ENCODE measurements around the gene E2F4. TPM values are rescaled to one million over a fixed set of nuclear protein-coding genes. Genes with fewer than 3 reads are reported as not detected.

Gene E2F4
- total and polyA plus RNA-seq, 2 of the 13 experiments (the other 11 are each of a cell fraction or from before 2014, with no cell fraction given) = 84.8 to 91.2 TPM

- no peak for TF ChIP-seq HNF4G (IDR thresholded peaks at IDR 0.05; ENCODE audit: borderline replicate concordance, low read depth, low read length)
- peak; percentile 33; the same call in 1 of the 2 replicates for TF ChIP-seq HNF4G (CRISPR knock-in tag; IDR thresholded peaks at IDR 0.05; ENCODE audit: borderline replicate concordance, low read depth)
- TF ChIP-seq BRD4 (CRISPR knock-in tag; IDR thresholded peaks at IDR 0.05) = 0 out of 2 replicates have a peak, but pooled peaks have one; percentile 47
- TF ChIP-seq NR0B2 (CRISPR knock-in tag; IDR thresholded peaks at IDR 0.05) = no peak
- TF ChIP-seq RELA (CRISPR knock-in tag; IDR thresholded peaks at IDR 0.05) = peak; percentile 16; the same call in 1 of the 2 replicates
- TF ChIP-seq SIN3A (IDR thresholded peaks at IDR 0.05; ENCODE audit: borderline replicate concordance, low read depth, low read length) = peak; percentile 57; the same call in 1 of the 2 replicates
- TF ChIP-seq MEF2D (CRISPR knock-in tag; IDR thresholded peaks at IDR 0.05) = 0 out of 2 replicates have a peak, but pooled peaks have one; percentile 26
- TF ChIP-seq CHCHD3 (CRISPR knock-in tag; IDR thresholded peaks at IDR 0.05) = 0 out of 2 replicates have a peak, but pooled peaks have one; percentile 24
- TF ChIP-seq ZNF775 (CRISPR knock-in tag; IDR thresholded peaks at IDR 0.05; ENCODE audit: borderline replicate concordance) = no peak; the same call in 1 of the 2 replicates
- TF ChIP-seq ZNF513 (CRISPR knock-in tag; conservative IDR thresholded peaks at IDR 0.05) = no peak
- TF ChIP-seq ZNF546 (CRISPR knock-in tag; conservative IDR thresholded peaks at IDR 0.05) = no peak
- TF ChIP-seq ETV5 (CRISPR knock-in tag; IDR thresholded peaks at IDR 0.05; ENCODE audit: borderline replicate concordance) = peak; percentile 56
- no peak for TF ChIP-seq ZFAT (CRISPR knock-in tag; conservative IDR thresholded peaks at IDR 0.05)
- no peak for TF ChIP-seq AGO1 (IDR thresholded peaks at IDR 0.05; ENCODE audit: low read depth, low read length, poor library complexity, severe bottlenecking)
- TF ChIP-seq THRA (CRISPR knock-in tag; IDR thresholded peaks at IDR 0.05; ENCODE audit: borderline replicate concordance) = peak; percentile 9; the same call in 1 of the 2 replicates
- peak; percentile 51 for TF ChIP-seq HNRNPK (IDR thresholded peaks at IDR 0.05; ENCODE audit: low read depth, low read length, poor library complexity, severe bottlenecking)
- TF ChIP-seq ZBTB1 (CRISPR knock-in tag; IDR thresholded peaks at IDR 0.05; ENCODE audit: borderline replicate concordance) = 0 out of 2 replicates have a peak, but pooled peaks have one; percentile 47
- no peak for TF ChIP-seq ZNF720 (CRISPR knock-in tag; IDR thresholded peaks at IDR 0.05)
- TF ChIP-seq KLF9 (CRISPR knock-in tag; IDR thresholded peaks at IDR 0.05; ENCODE audit: low read depth) = no peak; the same call in 1 of the 2 replicates
- TF ChIP-seq ZKSCAN5 (CRISPR knock-in tag; IDR thresholded peaks at IDR 0.05) = 0 out of 2 replicates have a peak, but pooled peaks have one; percentile 21
- peak; percentile 62 for TF ChIP-seq ZNF547 (CRISPR knock-in tag; IDR thresholded peaks at IDR 0.05)
- TF ChIP-seq ZNF691 (CRISPR knock-in tag; IDR thresholded peaks at IDR 0.05; ENCODE audit: borderline replicate concordance, low read depth) = 0 out of 2 replicates have a peak, but pooled peaks have one; percentile 12
- 0 out of 2 replicates have a peak, but pooled peaks have one; percentile 17 for TF ChIP-seq ZBTB7B (CRISPR knock-in tag; IDR thresholded peaks at IDR 0.05)
- TF ChIP-seq ZNF30 (CRISPR knock-in tag; IDR thresholded peaks at IDR 0.05) = no peak
- 0 out of 2 replicates have a peak, but pooled peaks have one; percentile 25 for TF ChIP-seq ZNF891 (CRISPR knock-in tag; IDR thresholded peaks at IDR 0.05)
- TF ChIP-seq ZNF713 (CRISPR knock-in tag; IDR thresholded peaks at IDR 0.05) = peak; percentile 53; the same call in 1 of the 2 replicates
These were observed 21.6 kb upstream of the E2F4 start, which contains the start of gene NOL3 (continued) for GRCh38 chr16:67170168-67170948.
